K562 (cell line): Measurements from ENCODE around the gene HAS3. TPM values are rescaled to one million over a fixed set of nuclear protein-coding genes. Genes with fewer than 3 reads are reported as not detected.

ENCODE experiments used
- ADNP ChIP-seq: fragments of 200-800 bp; sonication (Bioruptor generic); IDR thresholded peaks from 2 replicates; pipeline ENCODE4 v1.6.1; 2016; ENCODE audit warnings: missing genetic modification characterization, missing compliant biosample characterization
- CHD2 ChIP-seq: IDR thresholded peaks from 2 replicates; pipeline ENCODE4 v1.6.1; 2011; ENCODE audit warnings: low read depth, low read length
- GATAD2B ChIP-seq: fragments of 450-650 bp; IDR thresholded peaks from 2 replicates; pipeline ENCODE4 v1.6.1; 2017; ENCODE audit warnings: mild to moderate bottlenecking, borderline replicate concordance
- HDAC3 ChIP-seq: fragments of 450-650 bp; IDR thresholded peaks from 2 replicates; pipeline ENCODE4 v1.6.1; 2018; ENCODE audit warnings: borderline replicate concordance, mild to moderate bottlenecking, moderate library complexity; ENCODE audit not compliant: partially characterized antibody
- MAFF ChIP-seq: IDR thresholded peaks from 2 replicates; pipeline ENCODE4 v1.6.1; 2012; ENCODE audit warnings: low read length, improper control_type of control experiment
- MCM2 ChIP-seq: fragments of 450-650 bp; IDR thresholded peaks from 2 replicates; pipeline ENCODE4 v1.6.1; 2017; ENCODE audit warnings: low read depth, mild to moderate bottlenecking
- MECOM ChIP-seq: fragments of 250-450 bp; sonication (Bioruptor Pico); IDR thresholded peaks from 2 replicates; pipeline ENCODE4 v1.8.0; 2022; ENCODE audit warnings: inconsistent platforms
- MXI1 ChIP-seq: IDR thresholded peaks from 2 replicates; pipeline ENCODE4 v1.6.1; 2011; ENCODE audit warnings: low read depth, mild to moderate bottlenecking, improper control_type of control experiment, low read length
- NFE2 ChIP-seq: IDR thresholded peaks from 2 replicates; pipeline ENCODE4 v1.6.1; 2014; ENCODE audit warnings: antibody characterized with exemption, low read depth
- NR1H2 ChIP-seq: sonication (generic); formaldehyde crosslinking; IDR thresholded peaks from 2 replicates; pipeline ENCODE4 v1.4.0; 2020; ENCODE audit warnings: mild to moderate bottlenecking, missing genetic modification reagents
- NR2C1 ChIP-seq, 2 experiments: fragments of 450-650 bp; IDR thresholded peaks; 2 replicates each; pipeline ENCODE4 v1.6.1; 2017; ENCODE audit warnings: mild to moderate bottlenecking in 2 of 2, antibody characterized with exemption in 1 of 2, inconsistent platforms in 1 of 2, missing compliant biosample characterization in 1 of 2, missing genetic modification characterization in 1 of 2
- PHB ChIP-seq: fragments of 250-450 bp; sonication (Bioruptor Pico); IDR thresholded peaks from 2 replicates; pipeline ENCODE4 v1.5.0; 2021
- PHF21A ChIP-seq: fragments of 450-650 bp; IDR thresholded peaks from 2 replicates; pipeline ENCODE4 v1.6.1; 2017; ENCODE audit warnings: low read depth, borderline replicate concordance
- POLR2H ChIP-seq: IDR thresholded peaks from 2 replicates; pipeline ENCODE4 v1.6.1; 2016; ENCODE audit warnings: missing genetic modification characterization, low read depth, mild to moderate bottlenecking, control low read depth, missing compliant biosample characterization, moderate library complexity
- PYGO2 ChIP-seq: fragments of 450-650 bp; IDR thresholded peaks from 2 replicates; pipeline ENCODE4 v1.6.1; 2016; ENCODE audit warnings: mild to moderate bottlenecking, missing genetic modification characterization, moderate library complexity, missing compliant biosample characterization
- RAD51 ChIP-seq: fragments of 450-650 bp; IDR thresholded peaks from 2 replicates; pipeline ENCODE4 v1.7.1; 2016; ENCODE audit warnings: low read depth, mild to moderate bottlenecking, borderline replicate concordance
- TRIM28 ChIP-seq: fragments of 450-650 bp; IDR thresholded peaks from 2 replicates; pipeline ENCODE4 v1.6.1; 2017
- YBX1 ChIP-seq: fragments of 450-650 bp; IDR thresholded peaks from 2 replicates; pipeline ENCODE4 v1.7.1; 2016; ENCODE audit warnings: mild to moderate bottlenecking
- ZNF121 ChIP-seq: sonication (generic); formaldehyde crosslinking; conservative IDR thresholded peaks from 2 replicates; pipeline ENCODE4 v1.8.0; 2022; ENCODE audit warnings: missing genetic modification reagents
- ZNF175 ChIP-seq: fragments of 200-800 bp; sonication (Bioruptor generic); IDR thresholded peaks from 2 replicates; pipeline ENCODE4 v1.6.1; 2016; ENCODE audit warnings: low read depth, mild to moderate bottlenecking, missing genetic modification characterization, missing compliant biosample characterization
- ZNF212 ChIP-seq: fragments of 450-650 bp; formaldehyde crosslinking; IDR thresholded peaks from 2 replicates; pipeline ENCODE4 v1.4.0; 2020; ENCODE audit warnings: mild to moderate bottlenecking
- ZNF717 ChIP-seq: fragments of 250-450 bp; sonication (Bioruptor Pico); IDR thresholded peaks from 2 replicates; pipeline ENCODE4 v1.5.0; 2021
- ZNF76 ChIP-seq: fragments of 250-450 bp; sonication (Bioruptor Pico); IDR thresholded peaks from 2 replicates; pipeline ENCODE4 v1.4.0; 2020; ENCODE audit warnings: mild to moderate bottlenecking, moderate library complexity, borderline replicate concordance
- polyA plus RNA-seq, 8 experiments: library from polyadenylated mRNA; depleted of rRNA in 4 of 8; stranded (reverse) in 5 of 8; unstranded in 3 of 8; fragments of >200 nt; fragmentation: Nextera tagmentation in 2 of 8; fragmentation: Illumina TruSeq in 1 of 8; extraction: Ambion mirVana in 2 of 8; extraction: Trizol in 1 of 8; gene quantifications; 2 replicates each; pipeline versions ENCODE4 v1.2.1 to v1.2.3, GENCODE V29; 2011 to 2014; ENCODE audit warnings: inconsistent platforms in 1 of 8, missing spikeins in 1 of 8
- total RNA-seq, 7 experiments: library from RNA; depleted of rRNA in 6 of 7; stranded (reverse); fragments of >200 nt in 6 of 7; fragmentation: Illumina TruSeq in 2 of 7; extraction: Trizol in 2 of 7; gene quantifications; 2 replicates each; pipeline versions ENCODE4 v1.2.1 to v1.2.3, GENCODE V29; 2011 to 2021; ENCODE audit warnings: low replicate concordance in 1 of 7
- TF ChIP-seq, protein P1 (sequence below): fragments of 450-650 bp; IDR thresholded peaks from 2 replicates; pipeline ENCODE4 v1.7.1; 2018; ENCODE audit warnings: mild to moderate bottlenecking, low read depth; ENCODE audit not compliant: partially characterized antibody
- TF ChIP-seq, protein P2 (sequence below): fragments of 450-650 bp; formaldehyde crosslinking; IDR thresholded peaks from 2 replicates; pipeline ENCODE4 v1.4.0; 2020; ENCODE audit warnings: mild to moderate bottlenecking, moderate library complexity
- TF ChIP-seq, protein P3 (sequence below): IDR thresholded peaks from 2 replicates; pipeline ENCODE4 v1.6.1; 2016; ENCODE audit warnings: missing genetic modification characterization, missing compliant biosample characterization

Gene HAS3
- total and polyA plus RNA-seq, 9 of the 15 experiments (the other 6 are each of a cell fraction or from before 2014, with no cell fraction given) = 0.04 to 0.33 (median 0.13) TPM; not detected in 1

- TF ChIP-seq, protein P1, sequence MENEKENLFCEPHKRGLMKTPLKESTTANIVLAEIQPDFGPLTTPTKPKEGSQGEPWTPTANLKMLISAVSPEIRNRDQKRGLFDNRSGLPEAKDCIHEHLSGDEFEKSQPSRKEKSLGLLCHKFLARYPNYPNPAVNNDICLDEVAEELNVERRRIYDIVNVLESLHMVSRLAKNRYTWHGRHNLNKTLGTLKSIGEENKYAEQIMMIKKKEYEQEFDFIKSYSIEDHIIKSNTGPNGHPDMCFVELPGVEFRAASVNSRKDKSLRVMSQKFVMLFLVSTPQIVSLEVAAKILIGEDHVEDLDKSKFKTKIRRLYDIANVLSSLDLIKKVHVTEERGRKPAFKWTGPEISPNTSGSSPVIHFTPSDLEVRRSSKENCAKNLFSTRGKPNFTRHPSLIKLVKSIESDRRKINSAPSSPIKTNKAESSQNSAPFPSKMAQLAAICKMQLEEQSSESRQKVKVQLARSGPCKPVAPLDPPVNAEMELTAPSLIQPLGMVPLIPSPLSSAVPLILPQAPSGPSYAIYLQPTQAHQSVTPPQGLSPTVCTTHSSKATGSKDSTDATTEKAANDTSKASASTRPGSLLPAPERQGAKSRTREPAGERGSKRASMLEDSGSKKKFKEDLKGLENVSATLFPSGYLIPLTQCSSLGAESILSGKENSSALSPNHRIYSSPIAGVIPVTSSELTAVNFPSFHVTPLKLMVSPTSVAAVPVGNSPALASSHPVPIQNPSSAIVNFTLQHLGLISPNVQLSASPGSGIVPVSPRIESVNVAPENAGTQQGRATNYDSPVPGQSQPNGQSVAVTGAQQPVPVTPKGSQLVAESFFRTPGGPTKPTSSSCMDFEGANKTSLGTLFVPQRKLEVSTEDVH = peak; percentile 29
- no peak for TF ChIP-seq RAD51
- no peak for TF ChIP-seq PYGO2 (tag)
- no peak for TF ChIP-seq NR1H2 (CRISPR knock-in tag)
- TF ChIP-seq ZNF175 (CRISPR knock-in tag) = no peak
- no peak for TF ChIP-seq MXI1
- no peak for TF ChIP-seq CHD2
- TF ChIP-seq GATAD2B = no peak
- TF ChIP-seq ZNF212 (CRISPR knock-in tag) = no peak
- TF ChIP-seq MCM2 = no peak
- TF ChIP-seq YBX1 = no peak
- TF ChIP-seq NFE2 = no peak
- TF ChIP-seq ADNP = no peak
- no peak for TF ChIP-seq ZNF76
- no peak for TF ChIP-seq MECOM (CRISPR knock-in tag)
- TF ChIP-seq, protein P2, sequence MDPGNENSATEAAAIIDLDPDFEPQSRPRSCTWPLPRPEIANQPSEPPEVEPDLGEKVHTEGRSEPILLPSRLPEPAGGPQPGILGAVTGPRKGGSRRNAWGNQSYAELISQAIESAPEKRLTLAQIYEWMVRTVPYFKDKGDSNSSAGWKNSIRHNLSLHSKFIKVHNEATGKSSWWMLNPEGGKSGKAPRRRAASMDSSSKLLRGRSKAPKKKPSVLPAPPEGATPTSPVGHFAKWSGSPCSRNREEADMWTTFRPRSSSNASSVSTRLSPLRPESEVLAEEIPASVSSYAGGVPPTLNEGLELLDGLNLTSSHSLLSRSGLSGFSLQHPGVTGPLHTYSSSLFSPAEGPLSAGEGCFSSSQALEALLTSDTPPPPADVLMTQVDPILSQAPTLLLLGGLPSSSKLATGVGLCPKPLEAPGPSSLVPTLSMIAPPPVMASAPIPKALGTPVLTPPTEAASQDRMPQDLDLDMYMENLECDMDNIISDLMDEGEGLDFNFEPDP (CRISPR knock-in tag) = no peak
- TF ChIP-seq MAFF = no peak
- TF ChIP-seq PHF21A = no peak
- TF ChIP-seq POLR2H (tag) = 0 out of 2 replicates have a peak, but pooled peaks have one; percentile 52
- TF ChIP-seq ZNF717 (CRISPR knock-in tag) = no peak
- TF ChIP-seq NR2C1 (IDR thresholded peaks at IDR 0.05) = no peak
- TF ChIP-seq NR2C1 (tag; IDR thresholded peaks at IDR 0.05) = no peak
- 0 out of 2 replicates have a peak, but pooled peaks have one; percentile 24 for TF ChIP-seq PHB (CRISPR knock-in tag)
- TF ChIP-seq, protein P3, sequence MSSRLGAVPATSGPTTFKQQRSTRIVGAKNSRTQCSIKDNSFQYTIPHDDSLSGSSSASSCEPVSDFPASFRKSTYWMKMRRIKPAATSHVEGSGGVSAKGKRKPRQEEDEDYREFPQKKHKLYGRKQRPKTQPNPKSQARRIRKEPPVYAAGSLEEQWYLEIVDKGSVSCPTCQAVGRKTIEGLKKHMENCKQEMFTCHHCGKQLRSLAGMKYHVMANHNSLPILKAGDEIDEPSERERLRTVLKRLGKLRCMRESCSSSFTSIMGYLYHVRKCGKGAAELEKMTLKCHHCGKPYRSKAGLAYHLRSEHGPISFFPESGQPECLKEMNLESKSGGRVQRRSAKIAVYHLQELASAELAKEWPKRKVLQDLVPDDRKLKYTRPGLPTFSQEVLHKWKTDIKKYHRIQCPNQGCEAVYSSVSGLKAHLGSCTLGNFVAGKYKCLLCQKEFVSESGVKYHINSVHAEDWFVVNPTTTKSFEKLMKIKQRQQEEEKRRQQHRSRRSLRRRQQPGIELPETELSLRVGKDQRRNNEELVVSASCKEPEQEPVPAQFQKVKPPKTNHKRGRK (tag) = no peak
- no peak for TF ChIP-seq ZNF121 (CRISPR knock-in tag)
- no peak for TF ChIP-seq HDAC3
- 0 out of 2 replicates have a peak, but pooled peaks have one; percentile 20 for TF ChIP-seq TRIM28
Observed at GRCh38 chr16:69131839-69132423, 26.5 kb downstream of the HAS3 start (continued).
